ENCODE results near the gene CCDC60. TPM values are rescaled to one million over a fixed set of nuclear protein-coding genes. Genes with fewer than 3 reads are reported as not detected.

The CCDC60 gene
- total and polyA plus RNA-seq, 12 donors: not detected

- Histone ChIP-seq H3K4me1 (no peaks in the 10 kb centered on the region), H3K27ac (no peak overlapping the region), H3K27me3 (peaks cover 0 to 10% (median 0%) of the 10 kb centered on the region in 7 donors), H3K36me3 (no peaks in the 10 kb centered on the region), H3K4me3 (no peak overlapping the region), H3K9me3 (peaks cover 0 to 5% (median 0%) of the 10 kb centered on the region in 11 donors)
- TF ChIP-seq CTCF (IDR thresholded peaks at IDR 0.05): no peak
- DNase-seq (no peak), ATAC-seq (no peak)
- 80 to 82% methylated on average over 3 of the region's 3 CpGs for WGBS, 2 donors
- intact Hi-C loops (cut with DNase I): no loop called here
Measured at GRCh38 chr12:119425623-119426022, 91.1 kb downstream of the CCDC60 start.

DNA sequence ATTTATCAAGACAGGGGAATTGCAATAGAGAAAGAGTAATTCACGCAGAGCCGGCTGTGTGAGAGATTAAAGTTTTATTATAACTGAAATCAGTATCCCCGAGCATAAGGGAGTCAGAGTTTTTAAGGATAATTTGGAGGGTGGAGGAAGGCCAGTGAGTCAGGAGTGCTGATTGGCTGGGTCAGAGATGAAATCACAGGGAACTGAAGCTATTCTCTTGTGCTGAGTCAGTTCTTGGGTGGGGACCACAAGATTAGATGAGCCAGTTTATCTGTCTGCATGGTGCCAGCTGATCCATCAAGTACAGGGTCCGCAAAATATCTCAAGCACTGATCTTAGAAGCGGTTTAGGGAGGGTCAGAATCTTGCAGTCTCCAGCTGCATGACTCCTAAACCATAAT, 96.6 kb downstream of the CCDC60 start:
- H3K27ac ChIP-seq: no peak overlapping the region
- intact Hi-C loops (cut with DNase I): no loop called here
- no peak for DNase-seq
- no peak overlapping the region for H3K4me3 ChIP-seq
- TF ChIP-seq CTCF (IDR thresholded peaks at IDR 0.05): no peak
- H3K4me1 ChIP-seq: no peaks in the 10 kb centered on the region
- no peak for ATAC-seq
- H3K27me3 ChIP-seq: peaks cover 0 to 8% (median 0%) of the 10 kb centered on the region in 7 donors
- H3K9me3 ChIP-seq: peaks cover 0 to 28% (median 5%) of the 10 kb centered on the region in 11 donors
- H3K36me3 ChIP-seq: no peaks in the 10 kb centered on the region
- 86 to 88% methylated on average over 5 of the region's 5 CpGs for WGBS, 2 donors

- Histone ChIP-seq H3K27ac (no peak overlapping the region), H3K4me3 (no peak overlapping the region), H3K9me3 (peaks cover 0 to 28% (median 5%) of the 10 kb centered on the region in 11 donors), H3K36me3 (no peaks in the 10 kb centered on the region), H3K4me1 (no peaks in the 10 kb centered on the region), H3K27me3 (peaks cover 0 to 10% (median 5%) of the 10 kb centered on the region in 7 donors)
- ATAC-seq (no peak), DNase-seq (no peak)
- 74 to 75% methylated on average over 9 of the region's 9 CpGs for WGBS, 2 donors
- TF ChIP-seq CTCF (IDR thresholded peaks at IDR 0.05): no peak
- intact Hi-C loops (cut with DNase I): no loop called here
Measured at GRCh38 chr12:119432949-119433348, 98.4 kb downstream of the CCDC60 start.

- TF ChIP-seq CTCF (IDR thresholded peaks at IDR 0.05): no peak
- 65 to 68% methylated on average over 6 of the region's 6 CpGs for WGBS, 2 donors
- Histone ChIP-seq H3K4me3 (no peak overlapping the region), H3K27me3 (peaks cover 0 to 24% (median 7%) of the 10 kb centered on the region in 7 donors), H3K36me3 (no peaks in the 10 kb centered on the region), H3K27ac (no peak overlapping the region), H3K9me3 (peaks cover 0 to 1% (median 0%) of the 10 kb centered on the region in 11 donors), H3K4me1 (no peaks in the 10 kb centered on the region)
- DNase-seq (no peak), ATAC-seq (no peak)
- intact Hi-C loops (cut with DNase I): loop anchor here in 7 of 10 donors (5.0 to 10.0 kb wide), 3 partner anchors 104 to 206 kb away; no protein-coding TSS in a partner anchor
Measured at GRCh38 chr12:119440803-119441360, 106.4 kb downstream of the CCDC60 start.
